GM12875 (cell line): ENCODE results near the gene HRH2.

Experiments used
- H3K4me3 ChIP-seq: one replicate; pipeline ENCODE4 v1.5.1; 2011; ENCODE audit warnings: low read depth, low read length, control low read depth
- CTCF ChIP-seq: IDR thresholded peaks from 2 replicates; pipeline ENCODE4 v1.5.1; 2011; ENCODE audit warnings: low read depth, mild to moderate bottlenecking, control low read depth, inconsistent platforms, low read length, moderate library complexity, borderline replicate concordance; ENCODE audit not compliant: insufficient read depth

Gene HRH2

DNA sequence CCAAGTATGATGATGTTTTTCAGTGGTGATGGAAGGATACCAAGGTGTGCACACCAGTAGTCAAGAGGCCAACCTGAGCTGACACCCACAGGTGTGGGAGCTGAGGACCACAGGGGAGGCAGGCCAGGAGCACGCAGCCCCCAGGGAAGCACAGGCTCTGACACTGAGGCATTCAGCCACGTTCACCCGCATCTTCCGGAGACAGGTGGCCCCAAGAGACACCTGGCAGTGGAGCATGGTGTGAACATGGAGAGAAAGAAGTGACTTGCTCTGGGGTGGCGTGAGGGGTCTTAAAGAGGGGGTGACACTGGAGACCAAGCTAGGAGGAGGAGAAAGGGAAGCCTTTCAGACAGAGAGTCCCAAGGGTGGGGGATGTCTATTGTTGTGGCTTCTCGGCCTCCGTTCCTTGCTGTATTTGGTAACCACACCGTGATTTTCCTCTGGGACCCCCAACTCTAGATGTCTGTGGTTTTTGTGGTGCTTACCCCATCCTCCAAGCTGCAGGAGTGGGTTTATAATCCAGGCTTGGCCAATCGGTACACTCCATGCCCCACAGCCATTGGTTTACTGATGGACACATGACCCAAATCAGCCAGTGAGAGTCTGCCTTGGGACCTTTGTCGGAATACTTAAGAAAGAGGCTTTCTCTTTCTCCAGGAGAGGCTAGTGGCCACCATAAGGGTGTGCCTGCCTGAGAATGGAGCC, 84.6 kb downstream of the HRH2 start:
- H3K4me3 ChIP-seq = no peak overlapping the region

DNA sequence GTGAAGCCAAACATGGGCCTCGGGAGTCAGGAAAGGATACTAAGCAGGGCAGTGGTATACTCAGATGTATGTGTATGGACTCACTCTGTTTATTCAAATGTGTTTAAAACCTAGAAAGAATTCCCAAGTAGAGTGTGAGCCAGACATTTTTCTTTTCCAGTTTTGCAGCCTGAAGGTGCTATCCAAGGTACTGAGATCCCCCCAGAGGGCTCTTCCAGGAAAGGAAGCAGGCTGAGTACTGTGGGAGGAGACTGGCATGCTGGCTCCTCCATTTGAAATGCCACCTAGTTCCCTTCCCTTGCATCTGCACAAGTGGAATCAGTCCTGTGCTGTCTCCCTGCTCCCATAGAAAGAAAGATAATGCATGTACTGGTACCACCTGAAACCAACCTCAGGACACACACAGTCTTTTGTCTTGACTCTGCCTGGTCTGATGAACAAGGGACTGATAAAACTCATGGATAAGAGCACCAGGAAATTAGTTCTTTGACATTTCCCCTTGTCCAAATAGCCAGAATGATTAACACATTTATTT, 85.9 kb downstream of the HRH2 start:
- no peak overlapping the region for H3K4me3 ChIP-seq
- no peak for TF ChIP-seq CTCF

More for the DNA sequence above, 84.6 kb downstream of the HRH2 start:
- TF ChIP-seq CTCF = no peak

DNA sequence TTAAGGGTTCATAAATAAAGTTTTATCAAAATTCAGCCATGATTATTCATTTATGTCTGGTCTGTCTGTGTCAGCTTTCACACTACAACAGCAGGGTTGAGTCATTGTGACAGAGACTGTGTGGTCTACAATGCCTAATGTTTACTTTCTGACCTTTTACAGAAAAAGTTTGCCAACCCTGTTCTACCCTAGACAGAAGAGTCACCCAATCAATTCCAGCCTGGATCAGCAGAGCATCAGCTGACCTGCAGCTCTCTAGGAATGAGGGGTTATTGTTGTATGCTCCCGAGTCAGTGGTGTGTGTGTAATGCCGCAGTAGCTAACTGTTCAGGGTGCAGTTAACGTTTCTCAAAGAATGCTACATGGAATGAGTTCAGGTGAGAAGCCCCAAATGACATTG, 87.3 kb downstream of the HRH2 start:
- no peak for TF ChIP-seq CTCF
- H3K4me3 ChIP-seq = no peak overlapping the region

DNA sequence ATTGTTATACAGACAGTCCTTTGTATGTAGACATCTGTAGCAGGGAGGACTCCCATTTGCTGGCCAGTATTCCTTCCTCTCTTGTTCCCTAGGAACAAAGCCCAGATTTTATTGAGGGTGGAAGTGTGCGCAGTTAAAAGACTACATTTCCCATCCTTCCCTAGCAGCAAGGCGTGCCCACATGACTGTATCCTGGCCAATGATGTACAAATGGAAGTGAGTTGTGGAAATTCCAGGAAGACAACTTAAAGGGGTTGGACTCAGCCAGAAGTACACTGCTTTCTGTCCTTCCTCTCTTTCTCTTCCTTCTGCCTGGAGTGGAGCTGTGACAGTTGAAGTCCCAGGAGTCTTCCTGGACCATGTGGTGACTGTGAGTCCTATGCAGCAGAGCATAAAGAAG, 89.0 kb downstream of the HRH2 start:
- no peak for TF ChIP-seq CTCF
- H3K4me3 ChIP-seq = no peak overlapping the region

DNA sequence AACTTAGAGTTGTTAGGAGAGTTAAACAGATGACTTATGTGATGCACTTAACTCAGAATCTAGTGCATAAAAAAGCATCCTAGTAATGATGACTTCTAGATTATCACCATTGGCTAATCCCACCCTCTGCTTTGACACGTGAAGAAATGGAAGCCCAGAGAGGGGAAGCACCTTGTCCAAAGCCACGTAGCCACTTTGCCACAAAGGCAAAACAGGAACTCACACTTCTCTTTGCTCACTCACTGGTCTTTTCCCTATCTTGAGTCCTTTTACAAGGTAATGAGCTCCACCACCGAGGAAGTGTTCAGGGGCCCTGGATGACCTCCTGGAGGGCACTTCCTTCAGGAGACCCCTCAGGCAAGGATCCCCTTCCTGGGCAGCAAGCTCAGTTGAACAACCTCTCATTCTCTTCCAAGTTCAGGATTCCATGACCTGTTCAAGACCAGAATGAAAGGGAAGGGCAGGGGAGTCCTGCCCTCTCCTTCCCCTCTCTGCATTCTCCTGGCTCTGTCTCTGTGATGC, 89.7 kb downstream of the HRH2 start:
- no peak for TF ChIP-seq CTCF
- H3K4me3 ChIP-seq = no peak overlapping the region

DNA sequence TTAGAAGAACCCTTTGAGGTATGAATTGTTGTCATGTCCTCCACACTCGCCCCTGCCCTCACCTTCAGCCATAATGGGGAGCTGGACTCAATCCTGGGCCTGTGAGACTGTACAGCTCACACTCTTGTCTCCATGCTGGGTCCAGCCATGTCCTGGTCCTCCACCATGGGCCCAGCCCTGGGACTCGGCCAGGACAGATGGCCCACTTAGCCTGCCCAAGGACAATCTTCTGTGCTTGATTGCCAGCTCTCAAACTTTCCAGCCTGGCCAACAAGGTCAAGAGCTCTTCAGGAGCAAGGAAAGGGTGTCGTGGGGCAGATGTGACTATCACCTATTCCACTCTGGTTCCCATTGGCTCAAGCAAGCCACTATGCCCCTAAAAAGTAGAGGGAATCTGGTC, 90.8 kb downstream of the HRH2 start:
- no peak for TF ChIP-seq CTCF
- no peak overlapping the region for H3K4me3 ChIP-seq

GRCh38 chr5:175749591-175749990, 91.7 kb downstream of the HRH2 start:
- no peak overlapping the region for H3K4me3 ChIP-seq
- TF ChIP-seq CTCF = no peak
